CD14-positive monocyte (primary cell): ENCODE data around the gene TRDN. TPM values are rescaled to one million over a fixed set of nuclear protein-coding genes. Genes with fewer than 3 reads are reported as not detected.

ENCODE experiments used
- DNase-seq, 3 donors: peaks; one replicate each; pipeline ENCODE4 v3.0.0-alpha.2; 2011 to 2022
- H2AFZ ChIP-seq: 2 replicates; pipeline ENCODE4 v1.6.0; 2012; ENCODE audit warnings: mild to moderate bottlenecking, low read depth, low read length, inconsistent platforms; ENCODE audit not compliant: insufficient read depth, poor library complexity, severe bottlenecking
- H3K27ac ChIP-seq, 2 donors: 1 replicate in 1 of 2; 2 replicates in 1 of 2; pipeline ENCODE4 v1.5.1; 2012 to 2013; ENCODE audit warnings: low read length in 2 of 2, control low read depth in 1 of 2, inconsistent platforms in 1 of 2, low read depth in 1 of 2, mild to moderate bottlenecking in 1 of 2
- H3K27me3 ChIP-seq, 2 donors: one replicate each; pipeline versions ENCODE4 v1.6.0 to v1.6.1; 2011 to 2013; ENCODE audit warnings: low read length in 2 of 2; ENCODE audit not compliant: control insufficient read depth in 2 of 2, insufficient read depth in 2 of 2
- H3K36me3 ChIP-seq, 2 donors: replicated peaks in 1 of 2; 1 replicate in 1 of 2; 2 replicates in 1 of 2; pipeline versions ENCODE4 v1.5.1 to v1.6.1; 2012 to 2013; ENCODE audit warnings: low read length in 2 of 2, control low read depth in 1 of 2, inconsistent platforms in 1 of 2, mild to moderate bottlenecking in 1 of 2; ENCODE audit not compliant: insufficient read depth in 2 of 2, control insufficient read depth in 1 of 2
- H3K4me1 ChIP-seq, 2 donors: 1 replicate in 1 of 2; 2 replicates in 1 of 2; pipeline versions ENCODE4 v1.5.1 to v1.6.1; 2012 to 2013; ENCODE audit warnings: low read length in 2 of 2, control low read depth in 1 of 2, inconsistent platforms in 1 of 2, mild to moderate bottlenecking in 1 of 2, moderate library complexity in 1 of 2; ENCODE audit not compliant: insufficient read depth in 2 of 2, control insufficient read depth in 1 of 2
- H3K4me2 ChIP-seq: replicated peaks from 2 replicates; pipeline ENCODE3; 2012; ENCODE audit warnings: low read length, moderate library complexity, mild to moderate bottlenecking; ENCODE audit not compliant: poor library complexity, severe bottlenecking; ENCODE audit errors: extremely low read depth
- H3K4me3 ChIP-seq, 3 experiments: fragments of 200-600 bp in 1 of 3; sonication (generic) in 1 of 3; replicated peaks in 1 of 3; 1 replicate in 2 of 3; 2 replicates in 1 of 3; pipeline ENCODE4 v1.5.1; 2011 to 2013; ENCODE audit warnings: low read length in 3 of 3, mild to moderate bottlenecking in 3 of 3, control low read depth in 2 of 3, low read depth in 2 of 3, inconsistent platforms in 1 of 3, moderate library complexity in 1 of 3
- H3K79me2 ChIP-seq: 2 replicates; pipeline ENCODE4 v1.6.0; 2012; ENCODE audit warnings: mild to moderate bottlenecking, control low read depth, inconsistent platforms, low read length, moderate library complexity; ENCODE audit not compliant: insufficient read depth
- H3K9ac ChIP-seq: 2 replicates; pipeline ENCODE4 v1.6.0; 2017; ENCODE audit warnings: low read length, mild to moderate bottlenecking; ENCODE audit not compliant: insufficient read depth, poor library complexity, severe bottlenecking
- H3K9me3 ChIP-seq, 2 donors: replicated peaks in 1 of 2; 1 replicate in 1 of 2; 2 replicates in 1 of 2; pipeline versions ENCODE4 v1.5.1 to v1.6.1; 2012 to 2013; ENCODE audit warnings: low read length in 2 of 2, control low read depth in 1 of 2; ENCODE audit not compliant: control insufficient read depth in 1 of 2, insufficient read depth in 1 of 2
- H4K20me1 ChIP-seq: 2 replicates; pipeline ENCODE4 v1.6.0; 2012; ENCODE audit warnings: mild to moderate bottlenecking, low read length, control low read depth, moderate library complexity; ENCODE audit not compliant: insufficient read depth
- H3K27ac Mint-ChIP-seq, 7 donors: one replicate each; pipeline ENCODE4 v1.8.0; 2020; ENCODE audit warnings: mild to moderate bottlenecking in 7 of 7, mixed read lengths in 7 of 7, moderate library complexity in 6 of 7, inconsistent platforms in 2 of 7
- H3K27me3 Mint-ChIP-seq, 3 donors: one replicate each; pipeline ENCODE4 v1.8.0; 2021 to 2022; ENCODE audit warnings: low read depth in 3 of 3, mild to moderate bottlenecking in 3 of 3, mixed read lengths in 3 of 3, moderate library complexity in 3 of 3, inconsistent platforms in 1 of 3
- H3K36me3 Mint-ChIP-seq, 2 donors: one replicate each; pipeline ENCODE4 v1.8.0; 2020; ENCODE audit warnings: mixed read lengths in 2 of 2, inconsistent platforms in 1 of 2, mild to moderate bottlenecking in 1 of 2
- H3K4me1 Mint-ChIP-seq: one replicate; pipeline ENCODE4 v1.8.0; 2020; ENCODE audit warnings: mild to moderate bottlenecking, mixed read lengths
- H3K4me3 Mint-ChIP-seq, 2 donors: one replicate each; pipeline ENCODE4 v1.8.0; 2020; ENCODE audit warnings: mild to moderate bottlenecking in 2 of 2, mixed read lengths in 2 of 2, moderate library complexity in 1 of 2
- H3K9me3 Mint-ChIP-seq, 7 donors: one replicate each; pipeline ENCODE4 v1.8.0; 2020 to 2022; ENCODE audit warnings: mixed read lengths in 7 of 7, mild to moderate bottlenecking in 6 of 7, moderate library complexity in 6 of 7, inconsistent platforms in 2 of 7
- CTCF ChIP-seq: fragments of 200-600 bp; IDR thresholded peaks from one replicate; pipeline ENCODE4 v1.8.0; 2022; ENCODE audit warnings: antibody characterized with exemption, mild to moderate bottlenecking
- WGBS: methylation state at CpG from one replicate; pipeline ENCODE4 v1.1.5; 2013; ENCODE audit warnings: missing lambda C conversion rate; ENCODE audit not compliant: insufficient coverage; 5-methylcytosine and 5-hydroxymethylcytosine counted together
- intact Hi-C, 2 donors: fragments of 100-400 bp; cut with micrococcal nuclease; formaldehyde crosslinking; loops; one replicate each; pipeline versions ENCODE4 v1.15.0 to v1.15.1; 2023
- polyA plus RNA-seq, 3 donors: library from polyadenylated mRNA; depleted of rRNA in 1 of 3; unstranded in 2 of 3; stranded (reverse) in 1 of 3; fragments of 300-500 nt in 2 of 3; fragments of >200 nt in 1 of 3; fragmentation: Illumina TruSeq in 2 of 3; gene quantifications; 1 replicate in 2 of 3; 2 replicates in 1 of 3; pipeline ENCODE4 v1.2.3, GENCODE V29; 2012 to 2021

The TRDN gene
- polyA plus RNA-seq, 3 donors: not detected

DNA sequence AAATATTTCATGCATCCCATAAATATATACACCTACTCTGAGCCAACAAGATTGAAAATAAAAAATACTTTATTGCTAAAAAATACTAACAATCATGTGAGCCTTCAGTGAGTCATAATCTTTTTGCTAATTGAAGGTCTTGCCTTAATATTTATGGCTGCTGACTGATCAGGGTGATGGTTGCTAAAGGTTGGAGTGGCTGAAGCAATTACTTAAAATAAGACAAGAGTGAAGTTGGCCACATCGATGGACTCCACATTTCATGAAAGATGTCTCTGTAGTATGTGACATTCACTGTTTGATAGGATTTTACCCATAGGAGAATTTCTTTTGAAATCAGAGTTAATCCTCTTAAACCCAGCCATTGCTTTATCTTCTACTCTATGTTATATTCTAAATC, 11.1 kb downstream of the TRDN start:
- no peak for DNase-seq
- H3K36me3 Mint-ChIP-seq: no peaks in the 10 kb centered on the region
- Histone ChIP-seq H3K79me2 (no peaks in the 10 kb centered on the region), H3K9ac (no peak overlapping the region), H3K36me3 (no peaks in the 10 kb centered on the region), H2AFZ (no peak overlapping the region), H3K27me3 (no peaks in the 10 kb centered on the region), H3K27ac (no peak overlapping the region), H3K4me1 (no peaks in the 10 kb centered on the region), H3K9me3 (no peaks in the 10 kb centered on the region), H3K4me3 (no peak overlapping the region), H3K4me2 (no peak overlapping the region), H4K20me1 (no peaks in the 10 kb centered on the region)
- no CpG with 5 or more reads among the region's 1 CpG for WGBS
- H3K9me3 Mint-ChIP-seq: peaks cover 0 to 3% (median 0%) of the 10 kb centered on the region in 7 donors
- TF ChIP-seq CTCF: no peak
- no peak overlapping the region for H3K4me3 Mint-ChIP-seq
- H3K27ac Mint-ChIP-seq: no peak overlapping the region
- intact Hi-C loops: no loop called here
- H3K4me1 Mint-ChIP-seq: no peaks in the 10 kb centered on the region
- no peaks in the 10 kb centered on the region for H3K27me3 Mint-ChIP-seq

- intact Hi-C loops: no loop called here
- Histone ChIP-seq H3K27me3 (no peaks in the 10 kb centered on the region), H3K27ac (no peak overlapping the region), H3K4me3 (no peak overlapping the region), H4K20me1 (no peaks in the 10 kb centered on the region), H2AFZ (no peak overlapping the region), H3K4me1 (no peaks in the 10 kb centered on the region), H3K9me3 (no peaks in the 10 kb centered on the region), H3K4me2 (no peak overlapping the region), H3K36me3 (no peaks in the 10 kb centered on the region), H3K9ac (no peak overlapping the region), H3K79me2 (no peaks in the 10 kb centered on the region)
- peaks cover 0 to 3% (median 0%) of the 10 kb centered on the region in 7 donors for H3K9me3 Mint-ChIP-seq
- WGBS: no CpG with 5 or more reads among the region's 1 CpG
- no peak for DNase-seq
- no peak overlapping the region for H3K27ac Mint-ChIP-seq
- TF ChIP-seq CTCF: no peak
- no peaks in the 10 kb centered on the region for H3K36me3 Mint-ChIP-seq
- no peaks in the 10 kb centered on the region for H3K4me1 Mint-ChIP-seq
- H3K27me3 Mint-ChIP-seq: no peaks in the 10 kb centered on the region
- H3K4me3 Mint-ChIP-seq: no peak overlapping the region
These were observed 14.0 kb downstream of the TRDN start for GRCh38 chr6:123622780-123623179.
